ENCODE measurements around the gene ZNF507. TPM values are rescaled to one million over a fixed set of nuclear protein-coding genes. Genes with fewer than 3 reads are reported as not detected.

The ZNF507 gene
- total and polyA plus RNA-seq, 2 of the 8 experiments (the other 6 are each of a cell fraction or from before 2014, with no cell fraction given), result 8.6 to 28.8 TPM

- Histone ChIP-seq H3K4me3 (ENCODE audit: extremely low read depth in 1 of 4, insufficient read depth in 2 of 4, low read depth in 3 of 4, low read length in 4 of 4) (no peak overlapping the region), H4K5ac (ENCODE audit: insufficient read length, low read depth, low read length) (no peak overlapping the region), H2BK12ac (ENCODE audit: low read depth, low read length) (no peak overlapping the region), H3K23ac (ENCODE audit: insufficient read length) (no peak overlapping the region), H4K91ac (replicated peaks; ENCODE audit: insufficient read length, low read length) (no peak overlapping the region), H3K4ac (replicated peaks; ENCODE audit: insufficient read length, low read depth, low read length) (no peak overlapping the region), H2BK120ac (replicated peaks; ENCODE audit: low read depth, low read length) (no peak overlapping the region), H3K79me1 (ENCODE audit: low read depth, low read length) (no peaks in the 10 kb centered on the region), H2AK5ac (ENCODE audit: low read depth, low read length) (no peak overlapping the region), H3K79me2 (ENCODE audit: control insufficient read depth in 1 of 2, insufficient read depth in 2 of 2, low read length in 2 of 2) (no peaks in the 10 kb centered on the region), H3K14ac (ENCODE audit: insufficient read length) (no peak overlapping the region), H3K9me3 (ENCODE audit: insufficient read depth in 2 of 2, low read depth in 1 of 2, low read length in 1 of 2) (no peaks in the 10 kb centered on the region), H3K56ac (replicated peaks; ENCODE audit: insufficient read length, low read depth, low read length) (no peak overlapping the region), H3K27ac (ENCODE audit: low read depth, low read length) (no peak overlapping the region), H2BK20ac (ENCODE audit: low read length) (no peak overlapping the region), H4K8ac (ENCODE audit: extremely low read depth, insufficient read depth, low read length) (no peak overlapping the region), H3K27me3 (replicated peaks in 1 of 4; ENCODE audit: control insufficient read depth in 3 of 4, extremely low read depth in 1 of 4, insufficient read depth in 3 of 4, low read length in 3 of 4) (no peaks in the 10 kb centered on the region), H3K4me1 (replicated peaks in 1 of 4; ENCODE audit: control insufficient read depth in 3 of 4, insufficient read depth in 4 of 4, low read length in 3 of 4) (no peaks in the 10 kb centered on the region), H3K23me2 (ENCODE audit: low read depth, low read length) (no peaks in the 10 kb centered on the region), H3K18ac (ENCODE audit: extremely low read depth, low read length) (no peak overlapping the region), H4K20me1 (replicated peaks in 1 of 2; ENCODE audit: control insufficient read depth in 1 of 2, insufficient read depth in 2 of 2, low read length in 2 of 2) (no peaks in the 10 kb centered on the region), H3K36me3 (ENCODE audit: control insufficient read depth in 2 of 4, insufficient read depth in 4 of 4, low read length in 3 of 4) (no peaks in the 10 kb centered on the region), H3K9ac (replicated peaks in 1 of 4; ENCODE audit: extremely low read depth in 1 of 4, low read depth in 3 of 4, low read length in 3 of 4) (no peak overlapping the region), H3K4me2 (ENCODE audit: insufficient read depth in 1 of 2, low read depth in 2 of 2, low read length in 2 of 2) (no peak overlapping the region), H2BK15ac (ENCODE audit: low read length) (no peak overlapping the region), H2BK5ac (ENCODE audit: low read depth, low read length) (no peak overlapping the region), H2AFZ (ENCODE audit: low read length) (no peak overlapping the region)
- ChIA-PET POLR2A (ENCODE audit: partially characterized antibody) (no interaction called here), CTCF (ENCODE audit: partially characterized antibody) (interaction anchor here (0.9 to 2.8 kb wide), 3 partner anchors 10 to 1614 kb away, joined by 3 to 8 read pairs (median 6); no protein-coding TSS in a partner anchor)
- no peak for FAIRE-seq
- DNase-seq (ENCODE audit: low read depth in 1 of 2, low spot score in 2 of 2), result no peak
- no peak for TF ChIP-seq SUZ12 (IDR thresholded peaks at IDR 0.05; ENCODE audit: low read length)
- no peak for TF ChIP-seq SRF (IDR thresholded peaks at IDR 0.05; ENCODE audit: low read depth, low read length)
- TF ChIP-seq EGR1 (IDR thresholded peaks at IDR 0.05; ENCODE audit: borderline replicate concordance, low read depth, low read length), result no peak
- TF ChIP-seq RNF2 (IDR thresholded peaks at IDR 0.05; ENCODE audit: borderline replicate concordance, low read depth, low read length, missing control alignments, poor library complexity, severe bottlenecking), result no peak
- no peak for TF ChIP-seq HDAC2 (IDR thresholded peaks at IDR 0.05; ENCODE audit: borderline replicate concordance in 1 of 2, low read depth in 2 of 2, low read length in 2 of 2)
- peak; percentile 39 to 47 for TF ChIP-seq RAD21 (IDR thresholded peaks at IDR 0.05 in 1 of 2, conservative IDR thresholded peaks at IDR 0.05 in 1 of 2; ENCODE audit: low read depth in 2 of 2, low read length in 2 of 2)
- no peak for TF ChIP-seq CTBP2 (IDR thresholded peaks at IDR 0.05; ENCODE audit: borderline replicate concordance, insufficient read depth, insufficient read length, low read length)
- TF ChIP-seq SAP30 (IDR thresholded peaks at IDR 0.05; ENCODE audit: insufficient read depth, insufficient replicate concordance, low read length), result no peak
- TF ChIP-seq CREB1 (IDR thresholded peaks at IDR 0.05), result no peak
- TF ChIP-seq CEBPB (IDR thresholded peaks at IDR 0.05; ENCODE audit: low read depth, low read length), result peak; percentile 27; the same call in 1 of the 2 replicates
- WGBS, 2 experiments (ENCODE audit: extremely low coverage in 1 of 2, insufficient coverage in 1 of 2, insufficient read length in 1 of 2, insufficient replicate concordance in 2 of 2, low coverage in 1 of 2, low lambda C conversion rate in 2 of 2, missing lambda C conversion rate in 1 of 2), result 93% methylated on average over 1 of the region's 1 CpG; no CpG with 5 or more reads in 1 of the 2 experiments
Measured at GRCh38 chr19:32296694-32297093, 48.7 kb upstream of the ZNF507 start.
